ENCODE data around the gene IL34. TPM values are rescaled to one million over a fixed set of nuclear protein-coding genes. Genes with fewer than 3 reads are reported as not detected.

The IL34 gene
- total and polyA plus RNA-seq, 2 of the 13 experiments (the other 11 are each of a cell fraction or from before 2014, with no cell fraction given), result 1.2 to 1.3 TPM

- 0 out of 2 replicates have a peak, but pooled peaks have one; percentile 14 for TF ChIP-seq ZNF121 (CRISPR knock-in tag; IDR thresholded peaks at IDR 0.05)
- TF ChIP-seq NFKBIZ (CRISPR knock-in tag; IDR thresholded peaks at IDR 0.05), result no peak
- no peak for TF ChIP-seq KLF6 (CRISPR knock-in tag; IDR thresholded peaks at IDR 0.05)
- TF ChIP-seq KDM5A (IDR thresholded peaks at IDR 0.05; ENCODE audit: borderline replicate concordance, low read length), result no peak
- no peak for TF ChIP-seq CENPBD1 (CRISPR knock-in tag; IDR thresholded peaks at IDR 0.05; ENCODE audit: borderline replicate concordance, low read depth)
- no peak for TF ChIP-seq DDIT3 (CRISPR knock-in tag; IDR thresholded peaks at IDR 0.05)
- TF ChIP-seq KIAA2018 (CRISPR knock-in tag; IDR thresholded peaks at IDR 0.05; ENCODE audit: borderline replicate concordance), result no peak
- no peak for TF ChIP-seq ZNF543 (CRISPR knock-in tag; IDR thresholded peaks at IDR 0.05)
- no peak for TF ChIP-seq ZNF496 (CRISPR knock-in tag; IDR thresholded peaks at IDR 0.05; ENCODE audit: insufficient replicate concordance)
- TF ChIP-seq ZMAT5 (CRISPR knock-in tag; IDR thresholded peaks at IDR 0.05; ENCODE audit: borderline replicate concordance, low read depth), result no peak
- no peak for TF ChIP-seq ZNF740 (CRISPR knock-in tag; IDR thresholded peaks at IDR 0.05)
- no peak for TF ChIP-seq SAP130 (CRISPR knock-in tag; IDR thresholded peaks at IDR 0.05; ENCODE audit: low read depth)
- TF ChIP-seq ZNF329 (CRISPR knock-in tag; IDR thresholded peaks at IDR 0.05; ENCODE audit: low read depth), result 0 out of 2 replicates have a peak, but pooled peaks have one; percentile 26
- TF ChIP-seq RFX3 (CRISPR knock-in tag; IDR thresholded peaks at IDR 0.05), result no peak
- no peak for TF ChIP-seq MLX (CRISPR knock-in tag; IDR thresholded peaks at IDR 0.05)
- 0 out of 2 replicates have a peak, but pooled peaks have one; percentile 21 for TF ChIP-seq NR2C2 (CRISPR knock-in tag; IDR thresholded peaks at IDR 0.05; ENCODE audit: borderline replicate concordance)
- no peak for TF ChIP-seq KMT2B (CRISPR knock-in tag; IDR thresholded peaks at IDR 0.05)
- TF ChIP-seq ZNF550 (CRISPR knock-in tag; IDR thresholded peaks at IDR 0.05; ENCODE audit: borderline replicate concordance), result no peak
- no peak for TF ChIP-seq CHD4 (IDR thresholded peaks at IDR 0.05; ENCODE audit: borderline replicate concordance, low read length)
- TF ChIP-seq YEATS2 (CRISPR knock-in tag; IDR thresholded peaks at IDR 0.05; ENCODE audit: borderline replicate concordance), result no peak
Observed at GRCh38 chr16:70661918-70662641, 15.7 kb downstream of the IL34 start (continued).
